ENCODE results near the gene HOXA4.

The HOXA4 gene

GRCh38 chr7:27130540-27131389, at the start of gene HOXA4:
HOXA4 (minus strand) TSS chr7:27130757; CDS start chr7:27130733, 24 bp downstream.
- DNase-seq (ENCODE audit: low spot score), result peak; percentile 48

- DNase-seq (ENCODE audit: low spot score), result no peak
Measured at GRCh38 chr7:27179503-27180430, 49.2 kb upstream of the HOXA4 start.

- DNase-seq (ENCODE audit: low spot score), result no peak
Measured at GRCh38 chr7:27179030-27179429, 48.5 kb upstream of the HOXA4 start.

GRCh38 chr7:27178366-27178765, 47.8 kb upstream of the HOXA4 start:
- no peak for DNase-seq (ENCODE audit: low spot score)

GRCh38 chr7:27177795-27178320, 47.3 kb upstream of the HOXA4 start:
- DNase-seq (ENCODE audit: low spot score), result no peak

GRCh38 chr7:27176962-27177794, 46.6 kb upstream of the HOXA4 start:
- no peak for DNase-seq (ENCODE audit: low spot score)

GRCh38 chr7:27176524-27176845, 45.9 kb upstream of the HOXA4 start:
- DNase-seq (ENCODE audit: low spot score), result no peak

GRCh38 chr7:27175626-27176523, 45.3 kb upstream of the HOXA4 start:
- DNase-seq (ENCODE audit: low spot score), result no peak

- DNase-seq (ENCODE audit: low spot score), result no peak
Measured at GRCh38 chr7:27174874-27175625, 44.5 kb upstream of the HOXA4 start.

- DNase-seq (ENCODE audit: low spot score), result no peak
Measured at GRCh38 chr7:27173956-27174873, 43.7 kb upstream of the HOXA4 start, which contains the start of gene HOXA10. HOXA10 (minus strand) TSS chr7:27174320; CDS start chr7:27174306, 14 bp downstream.

- no peak for DNase-seq (ENCODE audit: low spot score)
Measured at GRCh38 chr7:27173511-27173955, 43.0 kb upstream of the HOXA4 start.

GRCh38 chr7:27172823-27173510, 42.4 kb upstream of the HOXA4 start:
- no peak for DNase-seq (ENCODE audit: low spot score)

GRCh38 chr7:27172315-27172774, 41.8 kb upstream of the HOXA4 start:
- DNase-seq (ENCODE audit: low spot score), result no peak

GRCh38 chr7:27171637-27172314, 41.2 kb upstream of the HOXA4 start:
- no peak for DNase-seq (ENCODE audit: low spot score)

- no peak for DNase-seq (ENCODE audit: low spot score)
Measured at GRCh38 chr7:27171325-27171636, 40.7 kb upstream of the HOXA4 start.

- no peak for DNase-seq (ENCODE audit: low spot score)
Measured at GRCh38 chr7:27170426-27171324, 40.1 kb upstream of the HOXA4 start.
